GM19240 (cell line): ENCODE results near the gene SLC35G3.
"Not testable (repeated sequence)": the region's sequence is repeated elsewhere in the genome, so short reads cannot be mapped to it uniquely, and the experiment has no call there.

Experiments
- DNase-seq: peaks from one replicate; pipeline ENCODE4 v3.0.0; 2011; ENCODE audit warnings: low spot score; ENCODE audit not compliant: insufficient read length

SLC35G3 gene

GRCh38 chr17:35166526-35166925, 27.7 kb downstream of the SLC35G3 start:
- DNase-seq, result no peak

- DNase-seq, result no peak
Measured at GRCh38 chr17:35164716-35165115, 29.5 kb downstream of the SLC35G3 start.

GRCh38 chr17:35163886-35164285, 30.3 kb downstream of the SLC35G3 start:
- no peak for DNase-seq

GRCh38 chr17:35162755-35163154, 31.4 kb downstream of the SLC35G3 start:
- DNase-seq, result no peak

- no peak for DNase-seq
Measured at GRCh38 chr17:35161281-35161761, 32.9 kb downstream of the SLC35G3 start.

GRCh38 chr17:35160354-35161201, 33.6 kb downstream of the SLC35G3 start:
- DNase-seq, result no peak

- no peak for DNase-seq
Measured at GRCh38 chr17:35159940-35160339, 34.3 kb downstream of the SLC35G3 start.

- DNase-seq, result no peak
Measured at GRCh38 chr17:35155246-35155645, 38.9 kb downstream of the SLC35G3 start.

GRCh38 chr17:35154196-35155165, 39.7 kb downstream of the SLC35G3 start:
- no peak for DNase-seq

- no peak for DNase-seq
Measured at GRCh38 chr17:35152421-35153140, 41.6 kb downstream of the SLC35G3 start.

- DNase-seq, result not testable (repeated sequence)
Measured at GRCh38 chr17:35151080-35151479, 43.1 kb downstream of the SLC35G3 start.

GRCh38 chr17:35149941-35150340, 44.3 kb downstream of the SLC35G3 start:
- no peak for DNase-seq

GRCh38 chr17:35148144-35148543, 46.0 kb downstream of the SLC35G3 start:
- no peak for DNase-seq

GRCh38 chr17:35147375-35147905, 46.8 kb downstream of the SLC35G3 start, which contains the start of gene UNC45B:
Gene UNC45B, plus strand, starts transcription at chr17:35147817. Its CDS starts 447 bp downstream, at chr17:35148264.
- DNase-seq, result no peak

- DNase-seq, result no peak
Measured at GRCh38 chr17:35146214-35146833, 47.9 kb downstream of the SLC35G3 start.

- DNase-seq, result no peak
Measured at GRCh38 chr17:35144840-35145239, 49.4 kb downstream of the SLC35G3 start.
